ENCODE data around the gene KCNMA1.
"Not testable (repeated sequence)": the region's sequence is repeated elsewhere in the genome, so short reads cannot be mapped to it uniquely, and the experiment has no call there.

Gene KCNMA1

DNA sequence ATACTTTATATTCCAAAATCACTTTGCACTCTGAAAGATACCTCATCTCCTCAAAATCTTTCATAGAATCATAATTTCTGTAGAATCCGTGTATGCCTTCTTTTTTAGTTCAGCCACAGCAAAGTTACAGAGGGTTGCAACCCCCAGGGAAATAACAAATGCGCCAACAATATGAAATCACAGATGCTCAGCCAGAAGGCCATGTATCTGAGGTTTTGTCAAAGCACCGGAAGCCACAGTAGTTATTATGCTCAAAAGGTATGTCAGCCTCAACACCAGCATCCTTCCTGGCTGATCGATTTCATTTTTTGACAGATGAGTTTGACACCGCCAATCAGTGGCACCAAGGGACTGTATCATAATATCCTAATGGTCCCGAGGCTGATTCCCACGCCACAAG lies 204.1 kb downstream of the KCNMA1 start:
- DNase-seq, result no peak

DNA sequence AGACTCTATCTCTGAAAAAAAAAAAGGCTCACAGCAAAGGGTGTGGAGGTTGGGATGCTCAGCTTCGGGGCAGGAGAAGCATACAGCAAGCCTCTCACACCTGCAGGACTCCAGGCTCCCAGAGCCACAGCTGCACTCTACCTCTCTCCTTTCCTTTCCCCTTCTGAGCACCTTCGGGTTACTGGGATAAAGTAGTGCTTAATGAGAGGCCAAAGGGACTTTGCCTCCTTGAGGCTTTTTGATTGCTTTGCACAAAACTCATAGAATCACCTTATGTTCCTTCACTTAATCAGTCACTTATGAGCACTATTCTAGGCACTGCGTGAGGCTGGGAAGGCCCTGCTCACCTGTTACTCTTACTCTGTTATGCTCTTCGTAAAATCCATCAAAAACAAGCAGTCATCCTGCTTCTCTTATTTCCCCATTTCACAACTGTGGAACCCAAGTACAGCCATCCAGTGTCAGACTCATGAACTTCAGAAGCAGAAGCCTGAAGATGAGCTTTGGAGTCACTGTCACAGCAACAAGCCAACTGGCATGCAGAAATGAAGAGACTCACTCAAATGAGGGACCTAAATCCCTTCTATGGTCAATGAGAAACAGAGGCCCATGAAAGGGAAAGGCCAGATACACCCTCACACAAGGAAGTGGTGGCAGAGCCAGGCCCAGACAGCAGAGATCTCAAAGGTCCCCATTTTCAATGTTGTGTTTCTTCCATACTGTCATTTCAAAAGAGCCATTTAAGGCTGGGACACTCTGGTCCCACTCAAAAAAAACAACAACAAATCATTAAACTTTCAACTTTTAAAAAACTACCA lies 205.4 kb downstream of the KCNMA1 start:
- DNase-seq, result no peak

DNA sequence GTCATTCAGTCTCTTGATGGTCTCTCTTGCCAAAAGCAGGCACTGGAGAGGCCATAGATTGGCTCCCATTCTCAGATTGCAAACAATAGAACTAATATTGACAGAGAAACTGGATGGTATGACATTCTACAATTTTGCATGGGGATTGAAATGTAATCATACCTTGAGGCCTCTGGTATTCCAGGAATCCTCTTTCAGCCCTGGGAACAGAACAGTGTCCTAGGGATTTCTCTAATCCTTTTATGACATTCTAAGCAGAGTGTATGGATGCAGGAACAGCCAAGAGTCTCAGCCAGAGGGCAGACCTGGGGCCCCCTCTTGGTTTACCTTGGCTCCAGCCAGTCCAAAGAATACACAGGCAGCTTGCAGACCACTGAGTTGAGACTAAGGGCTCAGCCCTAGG lies 206.4 kb downstream of the KCNMA1 start:
- no peak for DNase-seq

DNA sequence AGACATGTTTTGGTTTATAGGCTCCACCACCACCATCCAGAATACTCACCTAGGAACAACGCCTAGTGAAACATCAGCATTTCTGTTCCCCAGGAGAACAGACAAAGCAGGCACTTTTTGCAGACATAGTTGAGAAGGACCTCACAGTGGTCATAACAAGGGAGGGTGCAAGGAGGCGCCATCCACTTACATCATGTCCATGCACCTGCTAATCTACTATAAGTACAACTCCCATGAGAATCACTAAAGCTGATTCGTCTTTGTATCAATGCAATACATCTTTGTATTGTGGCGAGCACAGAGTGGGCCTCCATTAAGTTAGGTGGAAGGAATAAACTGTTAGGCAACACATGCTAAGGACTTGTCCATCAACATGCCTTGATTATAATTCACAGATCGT lies 207.1 kb downstream of the KCNMA1 start:
- no peak for DNase-seq

DNA sequence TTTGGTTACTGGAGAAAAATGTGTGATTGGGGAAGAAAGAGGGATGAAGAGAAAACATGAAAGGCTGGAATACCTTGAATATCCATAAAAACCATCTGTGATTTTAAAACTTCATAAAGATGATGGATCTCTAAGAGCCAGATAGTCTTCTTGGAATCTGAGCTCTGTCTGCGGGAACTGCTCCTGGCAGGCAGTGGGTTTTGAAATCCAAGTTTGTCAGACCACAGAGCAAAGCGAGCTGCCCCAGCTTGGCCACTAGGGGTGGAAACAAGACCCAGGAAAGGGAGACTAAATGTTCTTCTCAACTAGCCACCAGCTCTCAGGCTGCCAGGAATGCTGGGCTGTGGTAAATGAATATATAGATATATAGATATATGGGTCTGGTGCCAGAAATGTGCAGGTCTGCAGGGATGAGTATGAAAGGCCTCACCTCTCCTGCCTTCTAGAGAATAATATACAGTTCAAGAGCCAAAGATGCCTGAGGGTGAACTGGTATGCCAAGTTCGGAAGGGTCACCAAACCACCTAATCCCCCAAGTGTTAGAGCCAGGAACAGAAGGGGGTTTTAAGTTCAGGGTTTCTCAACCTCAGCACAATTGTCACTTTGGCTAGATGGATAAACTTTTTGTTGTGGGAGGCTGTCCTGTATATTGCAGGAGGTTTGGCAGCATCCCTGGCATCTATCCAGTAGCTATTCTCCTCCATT lies 208.8 kb downstream of the KCNMA1 start:
- DNase-seq, result no peak

DNA sequence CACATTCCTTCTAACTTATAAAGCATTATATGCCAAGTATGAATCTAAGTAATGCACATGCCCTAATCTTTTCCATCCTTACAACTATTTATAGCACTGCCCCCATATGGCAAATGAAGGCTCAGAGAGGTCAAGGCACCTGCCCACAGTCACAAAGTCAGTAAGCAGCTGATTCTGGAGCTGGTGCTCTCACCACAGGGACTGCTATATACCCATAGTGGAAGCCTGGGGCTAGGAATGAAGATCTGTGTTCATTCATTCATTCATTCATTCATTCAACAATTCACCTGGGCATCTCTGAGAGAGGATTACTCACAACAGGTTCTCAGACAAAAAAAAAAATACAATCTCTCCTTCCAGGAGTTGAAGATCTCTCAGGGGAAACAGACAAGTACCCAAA lies 213.4 kb downstream of the KCNMA1 start:
- DNase-seq, result no peak

DNA sequence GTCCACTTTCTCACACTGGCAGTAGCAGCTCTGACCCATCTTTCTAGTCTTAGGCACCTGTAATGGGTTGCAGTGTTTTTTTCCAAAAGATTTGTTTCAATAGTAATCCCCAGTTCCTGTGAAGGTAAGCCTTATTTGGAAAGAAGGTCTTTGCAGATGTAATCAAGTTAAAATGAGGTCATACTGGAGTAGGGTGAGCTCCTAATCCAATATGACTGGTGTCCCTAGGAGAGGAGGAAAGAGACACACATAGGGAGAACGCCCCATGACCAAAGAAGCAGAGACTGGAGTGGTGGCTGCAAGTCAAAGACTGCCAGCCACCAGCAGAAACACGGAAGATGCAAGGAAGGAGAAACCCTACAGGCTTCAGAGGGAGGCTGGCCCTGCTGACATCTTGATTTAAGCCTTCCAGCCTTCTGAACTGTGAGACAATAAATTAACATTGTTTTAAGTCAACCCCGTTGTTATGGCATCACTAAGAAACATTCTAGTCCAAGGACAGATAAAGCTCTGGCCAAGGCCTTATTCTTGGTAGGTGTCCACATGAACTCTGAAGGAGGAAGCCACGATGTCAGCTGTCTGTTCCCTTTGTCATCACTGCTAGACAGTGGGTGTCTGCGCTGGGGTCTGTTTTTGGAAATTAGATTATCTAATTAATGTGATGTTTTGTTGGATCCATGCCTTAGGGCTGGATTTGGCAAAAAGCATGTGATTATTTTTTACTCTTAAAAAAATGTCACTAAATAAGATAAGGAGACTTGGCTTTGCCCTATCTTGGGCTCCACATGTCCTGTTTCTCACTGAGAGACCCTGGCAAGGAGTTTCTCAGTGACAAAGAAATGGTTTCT lies 214.9 kb downstream of the KCNMA1 start:
- no peak for DNase-seq

DNA sequence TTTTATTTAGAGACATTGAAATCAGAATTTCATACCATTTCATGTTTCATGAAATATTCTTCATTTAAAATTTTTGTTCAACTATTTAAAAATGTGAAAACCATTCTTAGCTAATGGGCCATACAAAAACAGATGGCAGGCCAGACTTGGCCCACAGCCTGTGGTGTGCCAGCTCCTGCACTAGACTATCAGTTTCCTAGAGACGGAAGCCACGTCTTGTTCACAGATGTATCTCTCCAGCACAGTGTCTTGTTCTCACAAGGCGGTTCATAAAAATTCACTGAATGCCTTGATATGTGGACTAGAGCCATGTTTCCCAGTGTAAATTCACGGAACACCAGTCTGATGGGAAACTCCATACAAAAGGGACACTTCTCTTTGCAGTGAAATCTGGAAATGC lies 216.0 kb downstream of the KCNMA1 start:
- no peak for DNase-seq

DNA sequence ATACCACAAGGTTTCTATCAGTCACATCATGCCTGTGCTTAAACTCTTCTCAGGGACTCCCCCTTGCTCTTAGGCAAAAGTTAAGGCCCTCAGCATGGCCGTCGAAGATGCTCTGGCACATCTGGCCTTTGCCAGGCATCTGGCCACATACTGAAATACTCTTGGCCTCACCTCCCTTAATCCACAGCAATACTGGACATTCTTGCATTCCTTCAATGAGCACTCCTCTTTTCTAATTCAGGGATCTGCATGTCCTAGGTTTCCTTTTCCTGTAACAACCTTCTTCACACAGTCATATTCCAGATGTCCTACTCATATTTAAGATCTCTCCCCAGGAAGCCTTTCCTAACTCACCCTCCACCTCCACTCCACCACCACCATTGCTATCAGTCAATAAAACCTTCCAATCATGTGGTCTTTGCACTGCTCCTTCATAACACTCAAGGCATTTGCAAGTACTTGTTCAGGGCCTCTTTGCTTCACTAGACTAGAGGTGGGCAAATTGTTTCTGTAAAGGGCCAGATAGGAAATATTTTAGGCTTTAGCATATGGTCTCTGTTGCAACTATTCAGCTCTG lies 216.6 kb downstream of the KCNMA1 start:
- DNase-seq, result no peak

DNA sequence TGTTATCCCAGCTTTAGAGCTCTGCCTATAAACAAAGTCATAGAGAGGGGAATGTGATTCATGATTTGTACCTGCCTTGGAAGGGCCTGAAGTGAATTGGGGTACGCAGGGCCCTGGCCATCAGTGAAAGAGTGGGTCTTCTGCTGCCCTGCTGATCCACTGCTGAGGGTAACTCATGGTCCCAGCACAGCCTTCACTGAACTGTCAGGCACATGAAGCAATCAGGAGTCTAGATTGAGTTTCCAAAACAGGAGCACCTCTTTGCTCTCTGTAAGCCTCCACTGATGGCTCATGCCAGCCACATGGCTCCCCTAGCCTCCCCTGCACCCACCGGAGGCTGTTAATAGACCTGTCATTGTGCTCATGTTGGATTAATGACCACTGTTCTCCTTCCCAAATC lies 217.6 kb downstream of the KCNMA1 start:
- DNase-seq, result no peak

DNA sequence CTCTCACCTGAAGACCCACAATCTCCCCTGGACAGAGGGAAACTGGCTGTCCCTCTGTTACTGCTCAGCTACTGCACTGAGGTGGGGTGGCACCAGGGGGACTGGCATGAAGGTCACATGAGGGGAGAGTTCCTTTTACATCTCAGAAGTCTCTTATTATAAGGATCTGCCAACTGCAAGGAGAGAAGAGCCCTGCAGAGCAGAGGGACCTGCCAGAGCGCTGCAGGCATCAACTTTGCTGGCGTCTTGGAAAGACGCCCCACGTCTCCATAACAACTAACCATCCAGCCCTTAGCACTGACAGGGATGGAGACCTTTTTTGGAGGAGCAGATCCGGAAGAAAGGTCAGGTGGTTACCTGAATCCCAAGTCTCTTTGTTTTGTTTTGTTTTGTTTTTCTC lies 218.6 kb downstream of the KCNMA1 start:
- DNase-seq, result no peak

DNA sequence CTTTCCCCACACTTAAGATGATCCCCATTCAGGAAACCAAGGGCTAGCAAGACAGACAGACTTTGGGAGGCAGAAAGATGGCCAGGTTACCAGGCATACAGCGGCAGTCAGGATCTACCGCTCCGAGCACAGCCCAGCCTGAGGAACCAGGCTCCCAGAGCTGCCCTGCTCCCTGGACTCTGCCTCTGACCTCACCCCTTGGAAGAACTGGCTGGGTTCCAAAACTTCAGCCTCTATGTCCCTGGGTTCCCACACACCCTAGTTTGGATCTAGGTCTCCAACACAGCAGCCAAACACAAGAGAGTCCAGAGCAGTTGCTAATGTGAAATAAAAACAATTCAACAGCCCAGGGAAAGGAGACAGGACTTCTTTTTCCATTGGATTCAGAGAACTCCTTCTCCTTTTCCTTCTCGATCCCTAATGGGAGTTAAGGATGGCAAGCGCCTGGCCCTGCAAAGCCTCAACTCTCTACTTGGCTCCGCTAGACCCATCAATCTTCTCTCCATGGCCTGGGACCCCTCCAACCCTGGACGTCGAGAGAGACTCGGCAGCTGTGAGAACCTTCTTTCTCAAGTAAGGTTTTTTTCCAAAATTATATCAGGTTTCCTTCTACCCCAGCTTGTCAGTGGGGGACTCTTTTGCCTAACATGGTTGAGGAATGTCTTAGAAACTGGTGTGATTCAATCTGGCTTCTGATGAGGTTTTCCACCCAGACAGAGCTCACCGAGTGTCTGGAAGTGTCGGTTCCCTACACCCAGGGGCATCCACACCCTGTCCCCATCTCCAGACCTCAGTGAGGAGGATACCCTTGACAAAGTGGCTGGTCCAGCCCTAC lies 219.6 kb downstream of the KCNMA1 start:
- no peak for DNase-seq

DNA sequence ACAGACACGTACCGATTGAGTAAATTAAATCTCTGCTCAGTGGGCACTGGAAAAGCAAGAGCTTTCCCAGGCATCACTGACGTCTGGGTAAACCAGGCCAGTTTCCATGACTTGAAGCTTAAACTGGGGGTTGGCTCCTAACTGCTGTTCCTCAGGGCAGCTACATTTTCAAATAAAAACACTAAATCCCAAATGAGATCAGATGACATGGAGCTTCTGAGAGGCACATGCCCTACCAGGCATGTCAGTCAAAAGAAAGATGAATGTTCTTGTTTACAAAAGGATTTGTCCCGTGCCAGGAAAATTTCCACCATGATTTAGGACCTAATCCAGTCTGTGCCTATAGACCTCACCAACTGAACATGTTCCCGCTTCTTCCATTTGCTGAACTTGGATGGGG lies 220.2 kb downstream of the KCNMA1 start:
- no peak for DNase-seq

DNA sequence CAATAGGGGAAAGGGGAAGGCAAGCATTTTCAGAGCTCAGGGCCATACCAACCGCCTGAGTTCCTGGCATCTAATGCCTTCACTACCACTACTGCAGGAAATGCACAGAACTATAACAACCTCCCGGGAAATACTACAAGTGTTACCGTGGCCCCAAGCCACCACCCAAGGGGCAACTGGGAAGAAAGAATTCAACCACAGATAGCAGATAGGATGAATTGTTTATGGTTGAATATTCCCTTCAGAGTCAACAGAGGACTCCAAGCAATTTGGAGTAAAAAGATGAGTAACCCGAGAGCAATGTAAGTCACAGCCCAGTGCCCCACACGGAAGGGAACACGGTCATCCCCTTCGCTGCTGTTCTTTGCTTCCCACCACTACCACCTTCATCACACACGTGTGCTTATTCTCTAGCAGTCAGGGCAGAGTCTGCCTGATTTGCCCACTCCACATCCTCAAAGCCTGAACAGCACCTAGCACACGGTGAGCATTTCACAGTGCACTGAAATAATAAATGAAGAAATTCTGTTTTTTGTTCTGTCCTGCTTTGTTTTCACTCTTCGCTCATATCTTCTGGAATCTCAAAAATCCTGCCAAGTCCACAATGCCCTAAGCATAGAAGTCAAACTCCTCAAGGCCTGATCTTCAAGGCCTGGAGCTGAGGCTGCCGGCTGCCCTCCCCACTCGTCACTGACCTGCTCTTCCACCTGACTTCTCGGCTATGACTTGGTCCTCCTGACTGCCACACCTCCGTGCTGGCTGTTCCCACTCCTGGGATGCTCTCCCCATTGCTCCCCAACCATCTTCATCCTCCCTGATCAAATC lies 221.1 kb downstream of the KCNMA1 start:
- no peak for DNase-seq

DNA sequence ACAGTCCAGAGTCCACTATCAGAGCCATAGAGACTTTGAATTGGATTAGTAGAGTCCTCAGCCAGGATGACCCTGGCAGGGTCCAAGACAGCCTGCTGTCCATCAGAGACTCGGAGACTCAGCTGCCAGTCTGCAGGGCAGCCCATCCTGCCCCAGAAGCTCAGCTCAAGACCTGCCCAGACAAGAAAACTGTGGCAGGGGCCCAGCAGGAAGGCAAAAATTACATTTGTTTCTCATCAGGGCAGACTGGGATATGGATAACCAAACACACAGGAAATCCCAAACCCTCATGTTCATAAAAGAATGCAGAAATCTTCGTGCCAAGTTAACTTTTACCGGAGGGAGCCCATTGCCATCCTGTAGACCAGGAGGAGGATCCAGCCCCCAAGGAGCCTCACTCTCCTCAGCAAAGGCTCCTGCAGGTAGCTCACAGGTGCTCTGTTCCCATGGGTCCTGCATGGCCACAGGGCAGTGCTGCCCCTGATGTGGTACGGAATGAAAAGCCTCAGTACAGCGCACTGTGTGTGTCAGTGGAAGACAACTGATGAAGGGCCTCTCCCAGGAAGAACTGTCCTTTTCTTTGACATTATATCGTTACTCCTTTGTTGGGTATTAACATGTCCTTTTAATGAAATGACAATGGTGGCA lies 222.2 kb downstream of the KCNMA1 start:
- no peak for DNase-seq

DNA sequence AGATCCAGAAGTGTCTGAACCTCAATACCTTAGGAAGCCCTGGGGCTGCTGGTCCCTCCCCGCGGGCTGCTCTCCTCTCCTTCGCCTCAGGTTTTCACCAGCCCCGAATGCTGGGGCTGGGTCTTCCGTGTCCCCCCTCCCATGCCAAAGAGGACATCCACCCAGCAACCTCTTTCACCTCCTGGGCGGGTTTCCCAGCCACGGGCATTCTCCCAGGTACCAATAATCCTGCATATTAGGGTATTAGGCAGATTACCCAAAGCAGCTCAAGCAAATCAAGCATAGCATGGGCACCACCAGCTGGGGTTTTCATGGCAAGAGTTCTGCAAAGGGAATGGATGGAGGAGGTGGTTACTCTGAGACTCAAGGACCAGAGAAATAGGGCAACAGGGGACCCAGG lies 224.4 kb downstream of the KCNMA1 start:
- no peak for DNase-seq

DNA sequence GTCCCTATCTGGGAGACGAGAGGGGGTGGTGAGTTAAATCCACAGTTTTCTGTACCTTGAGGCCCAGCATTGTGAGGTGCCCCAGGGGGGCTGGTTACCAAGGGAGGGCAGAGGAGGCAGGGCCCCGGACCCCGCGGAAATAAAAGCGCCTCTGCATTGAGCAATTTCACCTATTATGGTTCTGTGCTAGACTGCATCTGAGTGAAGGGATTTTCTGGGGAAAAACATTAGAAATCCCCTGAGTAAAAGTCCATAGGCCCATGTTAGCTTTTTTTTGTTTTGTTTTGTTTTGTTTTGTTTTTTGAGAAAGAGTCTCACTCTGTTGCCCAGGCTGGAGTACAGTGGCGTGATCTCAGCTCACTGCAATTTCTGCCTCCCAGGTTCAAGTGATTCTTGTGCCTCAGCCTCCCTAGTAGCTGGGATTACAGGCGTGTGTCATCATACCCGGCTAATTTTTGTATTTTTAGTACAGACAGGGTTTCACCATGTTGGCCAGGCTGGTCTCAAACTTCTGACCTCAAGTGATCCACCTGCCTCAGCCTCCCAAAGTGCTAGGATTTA lies 225.0 kb downstream of the KCNMA1 start:
- DNase-seq, result not testable (repeated sequence)

DNA sequence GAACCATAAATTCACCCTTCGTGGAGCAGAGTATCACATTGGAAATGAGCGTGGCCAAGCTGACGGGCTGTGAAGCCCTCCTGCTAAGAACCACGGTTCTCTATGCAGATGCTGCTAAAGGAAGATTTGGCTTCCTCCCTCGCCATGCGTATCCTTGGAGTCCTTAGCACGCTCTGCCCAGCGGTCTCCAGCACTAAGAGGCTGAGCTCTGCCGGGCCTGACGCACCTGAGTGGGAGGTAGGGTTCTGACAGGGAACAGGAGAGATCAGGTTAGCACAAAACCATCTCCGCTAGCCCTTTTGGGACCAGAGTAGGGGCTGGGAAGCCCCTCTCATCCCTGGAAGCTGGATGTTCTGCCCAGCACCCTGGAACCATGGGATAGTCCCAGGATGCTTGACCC lies 225.8 kb downstream of the KCNMA1 start:
- no peak for DNase-seq

DNA sequence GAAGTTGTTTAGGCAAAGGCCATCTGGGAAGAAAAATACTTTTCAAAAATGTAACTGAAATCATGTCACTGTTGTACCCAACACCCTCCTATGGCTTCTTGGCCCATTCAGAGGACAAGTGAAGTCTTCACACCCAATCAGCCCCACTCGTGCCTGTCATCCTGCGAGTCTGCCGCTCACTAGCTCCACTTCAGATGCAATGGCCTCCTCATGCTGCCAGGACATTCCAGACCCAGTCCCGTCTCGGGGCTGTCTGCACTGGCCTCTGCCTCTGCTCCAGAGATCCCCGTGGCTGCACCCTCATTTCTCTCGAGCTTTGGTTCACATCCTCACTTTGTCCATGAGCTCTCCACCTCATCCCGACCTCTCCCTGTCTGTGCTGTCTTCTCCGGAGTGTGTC lies 227.1 kb downstream of the KCNMA1 start:
- no peak for DNase-seq

DNA sequence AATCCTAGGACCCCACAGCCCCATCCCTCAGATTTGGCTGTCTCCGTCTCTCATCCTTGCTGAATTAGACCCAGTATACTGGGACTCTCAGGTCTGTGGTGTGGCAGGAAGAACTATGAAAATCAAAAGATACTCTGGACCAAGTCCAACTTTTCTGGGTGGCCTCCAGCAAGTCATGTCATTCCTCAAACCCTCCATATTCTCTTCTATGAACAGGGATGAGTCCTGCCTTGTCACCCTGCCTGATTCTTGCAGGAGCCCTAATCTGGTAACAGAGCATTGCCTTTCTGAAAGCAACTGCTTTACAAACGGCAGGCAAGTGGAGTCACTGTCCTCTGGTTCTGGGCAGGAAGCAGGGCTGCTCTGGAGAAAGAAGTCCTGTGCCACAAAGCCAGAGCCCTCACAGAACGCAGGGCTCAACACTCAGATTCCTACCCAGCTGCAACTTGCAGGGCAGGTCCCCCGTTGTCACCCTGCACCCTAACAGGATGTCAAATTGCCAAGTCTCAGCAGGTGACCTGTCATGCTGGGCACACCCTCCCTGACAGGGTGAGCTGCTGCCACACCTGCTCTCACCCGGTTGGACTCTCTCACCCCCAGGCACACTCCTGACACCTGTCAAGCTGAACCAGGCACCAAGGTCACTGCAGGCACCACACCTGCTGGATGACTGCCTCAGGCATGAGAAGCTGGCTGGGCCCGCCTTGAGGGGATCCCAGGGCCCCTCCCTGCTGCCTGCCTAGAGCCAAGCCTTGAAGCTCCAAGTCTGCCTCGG lies 227.7 kb downstream of the KCNMA1 start:
- no peak for DNase-seq

Measured in CD4-positive, alpha-beta T cell treated with Interleukin-4 for 4 hours (primary cell).